K562 (cell line): ENCODE measurements around the gene CAB39. TPM values are rescaled to one million over a fixed set of nuclear protein-coding genes. Genes with fewer than 3 reads are reported as not detected.

Experiments
- ATAC-seq: fragments of 200-7000 bp; cut with Tn5 transposase; 3 replicates; pipeline ENCODE4 v1.9.1; 2020; ENCODE audit warnings: moderate library complexity
- BruUV-seq: library from RNA; stranded (reverse); fragments of 400-500 nt; replicated peaks from 2 replicates; lab custom pipeline; 2021; lab: Mats Ljungman, UMichigan
- CTCF ChIA-PET: fragments of 300-600 bp; formaldehyde crosslinking; extraction: SDS; loops from one replicate; lab custom pipeline; 2021; ENCODE audit warnings: low intra/inter-chr PET ratio; lab: Yijun Ruan, JAX
- POLR2A ChIA-PET: fragments of 300-600, 350-650 bp; sonication (Branson Sonifier 250); formaldehyde crosslinking; extraction: SDS; loops from one replicate; lab custom pipeline; 2021; ENCODE audit warnings: antibody characterized with exemption, inconsistent platforms; lab: Yijun Ruan, JAX
- DNase-seq, 4 experiments: peaks; one replicate each; pipeline versions ENCODE4 v3.0.0 to v3.0.0-alpha.2; 2011 to 2018; ENCODE audit warnings: low spot score in 3 of 4, mixed read lengths in 3 of 4; ENCODE audit errors: extremely low read depth in 1 of 4
- FAIRE-seq: peaks from 2 replicates; lab custom pipeline; 2011; peaks lifted over from hg19 to GRCh38; lab: Jason Lieb, UNC
- H2AFZ ChIP-seq: 2 replicates; pipeline ENCODE4 v1.6.0; 2011; ENCODE audit warnings: low read depth, low read length, control low read depth, inconsistent platforms
- H3K27ac ChIP-seq: fragments of 200-600 bp; 3 replicates; pipeline ENCODE4 v1.8.0; 2011; ENCODE audit warnings: low read depth, mild to moderate bottlenecking, control low read depth, inconsistent platforms, low read length, moderate library complexity, mixed read lengths; ENCODE audit errors: extremely low read depth
- H3K27me3 ChIP-seq, 2 experiments: fragments of 300-600 bp in 1 of 2; 2 replicates in 1 of 2; 3 replicates in 1 of 2; pipeline versions ENCODE4 v1.6.0 to v1.8.0; 2011; ENCODE audit warnings: inconsistent platforms in 2 of 2, low read length in 2 of 2, mild to moderate bottlenecking in 1 of 2, mixed read lengths in 1 of 2, moderate library complexity in 1 of 2; ENCODE audit not compliant: control insufficient read depth in 2 of 2, insufficient read depth in 2 of 2
- H3K36me3 ChIP-seq: fragments of 300-600 bp; 3 replicates; pipeline ENCODE4 v1.8.0; 2011; ENCODE audit warnings: mild to moderate bottlenecking, low read length, inconsistent platforms; ENCODE audit not compliant: control insufficient read depth, insufficient read depth
- H3K4me1 ChIP-seq, 2 experiments: fragments of 200-600 bp in 1 of 2; replicated peaks in 1 of 2; 2 replicates in 1 of 2; 3 replicates in 1 of 2; pipeline versions ENCODE4 v1.5.1 to v1.8.0; 2011; ENCODE audit warnings: inconsistent platforms in 2 of 2, low read length in 2 of 2, mild to moderate bottlenecking in 1 of 2, mixed read lengths in 1 of 2, moderate library complexity in 1 of 2; ENCODE audit not compliant: control insufficient read depth in 2 of 2, insufficient read depth in 2 of 2
- H3K4me2 ChIP-seq: 2 replicates; pipeline ENCODE4 v1.6.1; 2011; ENCODE audit warnings: low read length, control low read depth, inconsistent platforms, mixed read lengths; ENCODE audit not compliant: insufficient read depth
- H3K4me3 ChIP-seq: fragments of 200-600 bp; sonication (generic), shearing (Covaris generic); 2 replicates; pipeline ENCODE4 v1.5.1; 2016; ENCODE audit warnings: control low read depth, inconsistent platforms
- H3K79me2 ChIP-seq: fragments of 200-600 bp; 3 replicates; pipeline ENCODE4 v1.8.0; 2011; ENCODE audit warnings: low read length, inconsistent platforms; ENCODE audit not compliant: control insufficient read depth, insufficient read depth
- H3K9ac ChIP-seq, 2 experiments: 2 replicates each; pipeline versions ENCODE4 v1.6.0 to v1.6.1; 2011; ENCODE audit warnings: low read depth in 2 of 2, low read length in 2 of 2, control low read depth in 1 of 2, inconsistent platforms in 1 of 2, mild to moderate bottlenecking in 1 of 2, mixed read lengths in 1 of 2; ENCODE audit not compliant: insufficient read depth in 1 of 2
- H3K9me1 ChIP-seq: one replicate; pipeline ENCODE4 v1.6.0; 2011; ENCODE audit warnings: inconsistent platforms, mild to moderate bottlenecking, low read length, moderate library complexity; ENCODE audit not compliant: control insufficient read depth, insufficient read depth
- H3K9me3 ChIP-seq: replicated peaks from 2 replicates; pipeline ENCODE4 v1.5.1; 2011; ENCODE audit warnings: low read depth, low read length, inconsistent platforms; ENCODE audit not compliant: control insufficient read depth, insufficient read depth
- H4K20me1 ChIP-seq: replicated peaks from 2 replicates; pipeline ENCODE4 v1.6.1; 2011; ENCODE audit warnings: low read length, inconsistent platforms, mixed read lengths; ENCODE audit not compliant: control insufficient read depth, insufficient read depth
- ATF3 ChIP-seq, 2 experiments: fragments of 450-650 bp in 1 of 2; sonication (generic) in 1 of 2; formaldehyde crosslinking in 1 of 2; IDR thresholded peaks in 1 of 2; conservative IDR thresholded peaks in 1 of 2; 2 replicates each; pipeline versions ENCODE4 v1.6.1 to v1.8.1; 2016 to 2023; ENCODE audit warnings: mild to moderate bottlenecking in 2 of 2, moderate library complexity in 2 of 2, inconsistent platforms in 1 of 2, missing genetic modification reagents in 1 of 2
- ATF7 ChIP-seq: fragments of 450-650 bp; IDR thresholded peaks from 2 replicates; pipeline ENCODE4 v1.7.1; 2014; ENCODE audit warnings: mild to moderate bottlenecking, moderate library complexity
- BDP1 ChIP-seq: IDR thresholded peaks from 3 replicates; pipeline ENCODE4 v1.6.1; 2011; ENCODE audit not compliant: insufficient read length, insufficient read depth
- EGR1 ChIP-seq: fragments of 450-650 bp; conservative IDR thresholded peaks from 2 replicates; pipeline ENCODE4 v1.6.1; 2017; ENCODE audit warnings: mild to moderate bottlenecking
- JUND ChIP-seq, 2 experiments: IDR thresholded peaks; 2 replicates in 1 of 2; 3 replicates in 1 of 2; pipeline ENCODE4 v1.6.1; 2011; ENCODE audit warnings: borderline replicate concordance in 2 of 2, low read depth in 2 of 2, low read length in 2 of 2, improper control_type of control experiment in 1 of 2, missing biosample characterization in 1 of 2, missing genetic modification characterization in 1 of 2, missing genetic modification reagents in 1 of 2
- PTBP1 ChIP-seq: fragments of 200-400 bp; formaldehyde crosslinking; IDR thresholded peaks from 2 replicates; pipeline ENCODE4 v1.6.1; 2017; ENCODE audit warnings: low read depth, low read length
- TCF7L2 ChIP-seq: fragments of 150-350 bp; IDR thresholded peaks from 2 replicates; pipeline ENCODE4 v1.6.1; 2016; ENCODE audit warnings: low read depth, mild to moderate bottlenecking, low read length, moderate library complexity
- WGBS: fragments of 100-300 bp; shearing (Covaris generic); methylation state at CpG from one replicate; pipeline ENCODE4 v1.1.6; 2016; ENCODE audit warnings: low coverage, mixed read lengths; ENCODE audit not compliant: insufficient coverage; ENCODE audit errors: missing lambda C conversion rate; 5-methylcytosine and 5-hydroxymethylcytosine counted together
- in situ Hi-C: fragments of 300-500 bp; cut with MboI; formaldehyde crosslinking; loops from 4 replicates; pipeline ENCODE4 v1.15.0; 2018; ENCODE audit warnings: inconsistent platforms, mixed read lengths
- intact Hi-C: fragments of 100-400 bp; cut with micrococcal nuclease; formaldehyde crosslinking; loops from 2 replicates; pipeline ENCODE4 v1.14.2; 2022
- polyA plus RNA-seq, 8 experiments: library from polyadenylated mRNA; depleted of rRNA in 4 of 8; stranded (reverse) in 5 of 8; unstranded in 3 of 8; fragments of >200 nt; fragmentation: Nextera tagmentation in 2 of 8; fragmentation: Illumina TruSeq in 1 of 8; extraction: Ambion mirVana in 2 of 8; extraction: Trizol in 1 of 8; gene quantifications; 2 replicates each; pipeline versions ENCODE4 v1.2.1 to v1.2.3, GENCODE V29; 2011 to 2014; ENCODE audit warnings: inconsistent platforms in 1 of 8, missing spikeins in 1 of 8
- total RNA-seq, 7 experiments: library from RNA; depleted of rRNA in 6 of 7; stranded (reverse); fragments of >200 nt in 6 of 7; fragmentation: Illumina TruSeq in 2 of 7; extraction: Trizol in 2 of 7; gene quantifications; 2 replicates each; pipeline versions ENCODE4 v1.2.1 to v1.2.3, GENCODE V29; 2011 to 2021; ENCODE audit warnings: low replicate concordance in 1 of 7

CAB39 gene
- total and polyA plus RNA-seq, 9 of the 15 experiments (the other 6 are each of a cell fraction or from before 2014, with no cell fraction given) = 27.2 to 94.4 (median 70.1) TPM

DNA sequence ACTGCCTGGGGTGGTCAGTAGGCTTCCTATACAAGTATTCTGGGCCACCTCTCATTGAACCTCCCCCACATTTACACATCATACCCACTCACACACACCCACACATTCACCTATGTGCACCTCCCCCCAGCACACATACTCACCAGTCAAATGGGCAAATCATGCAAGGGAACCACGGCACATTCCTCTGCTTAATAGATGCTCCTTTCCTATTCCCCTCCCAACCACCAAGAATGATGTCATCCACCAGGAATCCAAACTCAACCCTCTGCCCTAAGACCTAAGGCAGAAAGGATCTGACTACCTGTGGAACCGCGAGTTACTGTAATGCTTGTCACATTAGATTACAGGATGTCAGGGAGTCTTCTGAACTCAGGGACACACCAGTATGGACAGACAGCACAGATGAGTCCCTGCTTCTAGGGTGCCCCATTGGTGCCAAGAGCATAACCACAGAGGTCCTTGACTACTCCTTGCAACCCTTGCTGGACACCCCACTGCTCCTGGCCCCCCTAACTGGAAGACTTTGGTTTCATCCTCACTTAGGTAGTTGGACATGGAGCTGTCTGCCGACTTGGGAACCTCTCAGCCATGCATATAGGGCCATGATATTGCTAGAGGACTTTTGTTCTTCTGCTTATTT, 21.5 kb upstream of the CAB39 start:
- intact Hi-C loops (no loop called here), in situ Hi-C loops (no loop called here)
- Histone ChIP-seq H4K20me1 (no peaks in the 10 kb centered on the region), H3K9ac (no peak overlapping the region), H3K9me1 (no peaks in the 10 kb centered on the region), H3K27me3 (no peaks in the 10 kb centered on the region), H3K27ac (no peak overlapping the region), H3K9me3 (no peaks in the 10 kb centered on the region), H3K4me1 (no peaks in the 10 kb centered on the region; a peak in 2 of 5 replicates), H3K4me2 (no peak overlapping the region), H3K79me2 (no peaks in the 10 kb centered on the region), H3K36me3 (no peaks in the 10 kb centered on the region), H3K4me3 (no peak overlapping the region), H2AFZ (no peak overlapping the region)
- no TSS peak for BruUV-seq
- ChIA-PET POLR2A (interaction anchor here (0.6 kb wide), 1 partner anchor 43 kb away, joined by 3 read pairs; no protein-coding TSS in a partner anchor), CTCF (no interaction called here)
- ATAC-seq (no peak; the same call in 1 of the 3 replicates), FAIRE-seq (peak; percentile 40), DNase-seq (no peak)
- WGBS = 19% methylated on average over 4 of the region's 4 CpGs
- no peak for TF ChIP-seq PTBP1
- no peak for TF ChIP-seq BDP1
- peak; percentile 43; the same call in 1 of the 2 replicates for TF ChIP-seq JUND (IDR thresholded peaks at IDR 0.05; ENCODE audit: borderline replicate concordance, low read depth, low read length)
- TF ChIP-seq JUND (tag; IDR thresholded peaks at IDR 0.05; ENCODE audit: borderline replicate concordance, low read depth, low read length) = 0 out of 3 replicates have a peak, but pooled peaks have one; percentile 66
- peak; percentile 40; the same call in 1 of the 2 replicates for TF ChIP-seq ATF7
- 0 out of 2 replicates have a peak, but pooled peaks have one; percentile 7 for TF ChIP-seq EGR1
- TF ChIP-seq TCF7L2 = no peak
- peak; percentile 76 for TF ChIP-seq ATF3 (IDR thresholded peaks at IDR 0.05)
- no peak for TF ChIP-seq ATF3 (CRISPR knock-in tag; conservative IDR thresholded peaks at IDR 0.05)
